Neuron (in vitro differentiated cells): ENCODE measurements around the gene FGF4.

ENCODE experiments used
- H2AFZ ChIP-seq: one replicate; pipeline ENCODE4 v1.6.1; 2013; ENCODE audit warnings: low read depth, mild to moderate bottlenecking, inconsistent platforms, low read length, moderate library complexity
- H3K27me3 ChIP-seq: one replicate; pipeline ENCODE4 v1.6.1; 2013; ENCODE audit warnings: low read length; ENCODE audit not compliant: insufficient read depth
- H3K36me3 ChIP-seq: one replicate; pipeline ENCODE4 v1.6.1; 2013; ENCODE audit warnings: low read length; ENCODE audit not compliant: insufficient read depth
- H3K4me1 ChIP-seq: one replicate; pipeline ENCODE4 v1.6.1; 2013; ENCODE audit warnings: low read length; ENCODE audit not compliant: insufficient read depth
- H3K4me3 ChIP-seq: 2 replicates; pipeline ENCODE4 v1.5.1; 2013; ENCODE audit warnings: mild to moderate bottlenecking, low read length, moderate library complexity
- H3K9me3 ChIP-seq: one replicate; pipeline ENCODE4 v1.6.1; 2013; ENCODE audit warnings: low read length

The FGF4 gene

GRCh38 chr11:69775163-69775755, at the start of gene FGF4:
FGF4 (minus strand) TSS chr11:69775341; CDS start chr11:69775084, 257 bp downstream.
- Histone ChIP-seq H3K9me3 (no peaks in the 10 kb centered on the region), H3K4me1 (no peaks in the 10 kb centered on the region)

GRCh38 chr11:69823641-69824265, 48.6 kb upstream of the FGF4 start:
- Histone ChIP-seq H3K36me3 (no peaks in the 10 kb centered on the region), H3K9me3 (peaks cover 2% of the 10 kb centered on the region), H3K4me1 (peaks cover 3% of the 10 kb centered on the region), H3K4me3 (no peak overlapping the region), H3K27me3 (peaks cover 55% of the 10 kb centered on the region), H2AFZ (no peak overlapping the region)

More at GRCh38 chr11:69775163-69775755, at the start of gene FGF4:
- peaks cover 72% of the 10 kb centered on the region for H3K27me3 ChIP-seq
- H3K4me3 ChIP-seq, result no peak within 1 kb of the TSS
- H3K36me3 ChIP-seq, result no peaks in the 10 kb centered on the region
- no peak within 1 kb of the TSS for H2AFZ ChIP-seq

- Histone ChIP-seq H3K4me1 (no peaks in the 10 kb centered on the region), H3K9me3 (peaks cover 2% of the 10 kb centered on the region), H3K4me3 (no peak overlapping the region), H3K36me3 (no peaks in the 10 kb centered on the region), H3K27me3 (peaks cover 62% of the 10 kb centered on the region), H2AFZ (no peak overlapping the region)
Measured at GRCh38 chr11:69822676-69823494, 47.7 kb upstream of the FGF4 start.

- no peaks in the 10 kb centered on the region for H3K4me1 ChIP-seq
- H3K27me3 ChIP-seq, result peaks cover 73% of the 10 kb centered on the region
- H2AFZ ChIP-seq, result no peak overlapping the region
Measured at GRCh38 chr11:69821511-69822040, 46.4 kb upstream of the FGF4 start.

GRCh38 chr11:69820441-69820840, 45.3 kb upstream of the FGF4 start:
- no peaks in the 10 kb centered on the region for H3K9me3 ChIP-seq
- no peaks in the 10 kb centered on the region for H3K36me3 ChIP-seq
- H2AFZ ChIP-seq, result no peak overlapping the region
- H3K4me1 ChIP-seq, result no peaks in the 10 kb centered on the region
- peaks cover 77% of the 10 kb centered on the region for H3K27me3 ChIP-seq
- no peak overlapping the region for H3K4me3 ChIP-seq

More at GRCh38 chr11:69821511-69822040, 46.4 kb upstream of the FGF4 start:
- Histone ChIP-seq H3K9me3 (no peaks in the 10 kb centered on the region), H3K36me3 (no peaks in the 10 kb centered on the region), H3K4me3 (no peak overlapping the region)

- no peak overlapping the region for H2AFZ ChIP-seq
- H3K4me3 ChIP-seq, result no peak overlapping the region
- H3K4me1 ChIP-seq, result no peaks in the 10 kb centered on the region
- no peaks in the 10 kb centered on the region for H3K36me3 ChIP-seq
- H3K27me3 ChIP-seq, result peaks cover 74% of the 10 kb centered on the region
- H3K9me3 ChIP-seq, result no peaks in the 10 kb centered on the region
Measured at GRCh38 chr11:69819541-69820070, 44.5 kb upstream of the FGF4 start.

GRCh38 chr11:69818603-69819441, 43.7 kb upstream of the FGF4 start, which contains the start of gene FGF3:
FGF3 (minus strand) TSS chr11:69819416; CDS start chr11:69818933, 483 bp downstream.
- no peaks in the 10 kb centered on the region for H3K9me3 ChIP-seq
- H3K36me3 ChIP-seq, result no peaks in the 10 kb centered on the region
- no peak within 1 kb of the TSS for H3K4me3 ChIP-seq
- no peak within 1 kb of the TSS for H2AFZ ChIP-seq
- H3K4me1 ChIP-seq, result no peaks in the 10 kb centered on the region
- H3K27me3 ChIP-seq, result peaks cover 71% of the 10 kb centered on the region

GRCh38 chr11:69818231-69818602, 43.1 kb upstream of the FGF4 start:
- Histone ChIP-seq H3K27me3 (peaks cover 71% of the 10 kb centered on the region), H3K36me3 (no peaks in the 10 kb centered on the region), H3K4me3 (no peak overlapping the region), H3K9me3 (no peaks in the 10 kb centered on the region), H2AFZ (no peak overlapping the region), H3K4me1 (no peaks in the 10 kb centered on the region)

GRCh38 chr11:69817265-69818230, 42.4 kb upstream of the FGF4 start:
- Histone ChIP-seq H3K4me3 (no peak overlapping the region), H2AFZ (no peak overlapping the region), H3K27me3 (peaks cover 70% of the 10 kb centered on the region), H3K36me3 (no peaks in the 10 kb centered on the region), H3K9me3 (no peaks in the 10 kb centered on the region), H3K4me1 (no peaks in the 10 kb centered on the region)

GRCh38 chr11:69816671-69817070, 41.5 kb upstream of the FGF4 start:
- Histone ChIP-seq H3K27me3 (peaks cover 62% of the 10 kb centered on the region), H3K9me3 (no peaks in the 10 kb centered on the region), H3K4me3 (no peak overlapping the region), H3K36me3 (no peaks in the 10 kb centered on the region), H3K4me1 (peaks cover under 1% of the 10 kb centered on the region), H2AFZ (no peak overlapping the region)

- Histone ChIP-seq H2AFZ (no peak overlapping the region), H3K4me1 (peaks cover 5% of the 10 kb centered on the region), H3K27me3 (peaks cover 55% of the 10 kb centered on the region), H3K9me3 (no peaks in the 10 kb centered on the region), H3K4me3 (no peak overlapping the region), H3K36me3 (no peaks in the 10 kb centered on the region)
Measured at GRCh38 chr11:69815973-69816372, 40.8 kb upstream of the FGF4 start.
